SIG-M5 treated with dmso at 0.1 percent for 504 hours (cell line): Measurements from ENCODE around the gene NT5C3A.
"Not testable (repeated sequence)": the region's sequence is repeated elsewhere in the genome, so short reads cannot be mapped to it uniquely, and the experiment has no call there.

Source experiments
- DNase-seq: peaks from one replicate; lab custom pipeline; 2025; ENCODE audit not compliant: unreplicated experiment; lab: John Stamatoyannopoulos, UW

Gene NT5C3A

GRCh38 chr7:33041631-33042428, 20.7 kb downstream of the NT5C3A start:
- no peak for DNase-seq

DNA sequence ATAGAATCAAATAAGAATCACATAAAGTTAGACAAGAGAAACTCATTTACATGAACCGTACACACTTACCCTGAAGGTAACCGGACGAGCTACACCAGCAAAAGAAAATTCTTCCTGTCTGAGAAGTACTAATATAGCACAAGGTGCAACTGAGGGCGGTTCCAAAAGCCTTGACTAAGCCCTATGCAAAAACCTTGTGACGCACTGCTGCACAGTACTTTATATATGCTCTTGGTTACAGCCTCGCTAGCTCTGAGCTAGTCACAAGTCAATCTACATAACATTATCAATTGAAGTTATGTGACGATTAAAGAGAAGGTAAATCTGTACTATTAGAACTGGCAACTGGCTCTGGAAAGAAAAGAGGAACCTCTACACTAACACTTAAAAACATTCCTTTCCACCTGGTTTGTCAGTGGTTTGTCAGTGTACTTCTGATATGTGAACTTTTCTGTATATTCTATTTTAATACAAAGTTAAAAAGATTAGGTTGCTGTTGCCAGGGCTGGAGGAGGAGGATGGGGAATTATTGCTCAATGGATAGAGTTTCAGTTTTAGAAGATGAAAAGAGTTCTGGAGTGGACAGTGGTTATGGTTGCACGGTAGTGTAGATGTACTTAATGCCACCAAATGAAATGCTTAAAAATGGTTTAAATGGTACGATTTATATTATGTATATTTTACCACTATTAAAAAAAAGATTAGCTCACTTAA, 21.6 kb downstream of the NT5C3A start:
- peak; percentile 22 for DNase-seq

- DNase-seq, result no peak
Observed at GRCh38 chr7:33039903-33040292, 22.7 kb downstream of the NT5C3A start.

DNA sequence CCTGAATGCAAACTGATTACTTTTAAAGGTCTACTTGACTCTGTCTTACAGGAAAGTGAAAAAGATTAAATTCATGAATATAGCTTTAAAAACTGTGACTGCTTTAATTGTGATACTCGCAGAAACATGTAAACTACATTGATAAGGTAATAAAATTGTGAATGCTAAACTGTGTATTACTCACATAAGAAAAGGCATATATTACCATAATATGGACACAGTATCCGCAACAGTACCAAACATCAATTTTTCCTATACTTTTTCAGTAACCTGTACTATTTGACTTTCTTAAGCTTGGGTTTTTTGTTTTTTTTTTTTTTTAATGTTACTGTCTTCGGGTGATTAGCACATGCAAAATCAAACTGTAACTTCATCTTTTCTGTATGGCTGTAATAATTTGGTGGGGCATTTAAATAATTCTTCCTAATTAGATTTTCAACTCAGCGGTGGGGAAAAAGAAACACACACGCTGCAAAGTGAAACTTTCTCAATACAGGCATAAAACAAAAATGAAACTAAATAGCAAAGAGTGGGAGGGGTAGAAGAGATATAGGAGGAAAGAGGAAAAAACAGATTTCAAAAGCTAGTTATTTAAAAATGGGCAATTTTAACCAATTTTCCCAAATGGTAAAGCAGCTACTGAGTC, 23.2 kb downstream of the NT5C3A start:
- peak; percentile 45 for DNase-seq

DNA sequence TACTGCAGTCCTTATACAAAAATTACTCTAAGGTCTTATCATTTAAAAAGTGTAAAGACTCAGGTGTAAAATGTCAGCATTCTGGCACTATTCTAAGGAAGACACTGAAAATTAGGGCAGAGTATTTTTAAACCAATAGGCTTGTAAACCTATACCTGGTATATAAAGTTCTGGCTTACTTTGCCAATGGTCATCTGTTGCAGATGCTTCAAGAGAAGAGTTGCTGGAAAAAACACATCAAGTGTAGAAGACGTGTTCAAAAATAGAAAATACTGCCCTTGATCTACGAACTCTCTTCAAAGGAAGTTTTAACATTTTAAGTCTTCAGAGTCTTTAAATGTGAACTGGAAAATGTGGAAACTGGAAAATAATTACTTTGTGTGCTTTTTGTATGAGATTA, 23.9 kb downstream of the NT5C3A start:
- no peak for DNase-seq

GRCh38 chr7:33035776-33036175, 26.8 kb downstream of the NT5C3A start:
- no peak for DNase-seq

DNA sequence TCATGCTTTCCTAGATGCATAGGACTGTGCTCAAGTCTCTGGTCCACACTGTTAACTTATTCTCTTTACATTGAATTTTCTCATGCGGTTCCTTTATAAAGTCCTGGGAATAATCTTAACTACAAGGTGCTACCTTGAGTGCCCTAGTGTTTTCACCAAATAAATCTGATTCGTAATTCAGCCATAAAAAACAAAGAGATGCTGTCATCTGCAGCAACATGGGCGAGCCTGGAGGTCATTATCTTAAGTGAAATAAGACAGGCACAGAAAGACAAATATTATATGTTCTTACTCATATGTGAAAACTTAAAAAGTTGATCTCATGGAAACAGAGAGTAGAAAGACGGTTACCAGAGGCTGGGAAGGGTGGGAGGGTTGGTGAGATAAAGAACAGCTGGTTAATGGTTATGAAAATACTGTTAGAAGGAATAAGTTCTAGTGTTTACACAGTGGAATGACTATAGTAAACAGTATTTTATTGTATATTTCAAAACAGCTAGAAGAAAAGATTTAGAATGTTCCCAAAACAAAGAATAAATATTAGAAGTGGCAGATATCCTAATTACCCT, 38.3 kb downstream of the NT5C3A start:
- no peak for DNase-seq

DNA sequence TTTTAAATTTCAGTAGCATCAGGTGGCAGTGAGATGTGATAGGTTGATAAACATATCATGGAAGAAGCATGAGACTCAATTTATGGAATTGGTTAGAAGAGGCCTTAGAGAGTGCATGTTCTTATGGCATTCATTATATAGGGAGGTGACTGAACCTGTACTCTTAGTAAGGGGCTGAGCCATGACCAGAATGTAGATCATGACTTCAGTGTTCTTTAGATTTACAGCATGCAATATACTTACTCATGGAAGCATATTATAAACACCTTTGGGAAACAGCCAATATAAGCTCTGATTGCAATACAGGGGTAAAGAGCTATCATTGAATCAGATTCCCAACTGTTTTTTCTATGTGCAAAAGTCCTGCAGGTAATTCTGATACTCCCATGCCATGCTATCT, 50.2 kb downstream of the NT5C3A start:
- DNase-seq, result no peak

- DNase-seq, result no peak
Observed at GRCh38 chr7:33009734-33010133, 52.8 kb downstream of the NT5C3A start.

GRCh38 chr7:33005690-33006089, 56.9 kb downstream of the NT5C3A start:
- not testable (repeated sequence) for DNase-seq

DNA sequence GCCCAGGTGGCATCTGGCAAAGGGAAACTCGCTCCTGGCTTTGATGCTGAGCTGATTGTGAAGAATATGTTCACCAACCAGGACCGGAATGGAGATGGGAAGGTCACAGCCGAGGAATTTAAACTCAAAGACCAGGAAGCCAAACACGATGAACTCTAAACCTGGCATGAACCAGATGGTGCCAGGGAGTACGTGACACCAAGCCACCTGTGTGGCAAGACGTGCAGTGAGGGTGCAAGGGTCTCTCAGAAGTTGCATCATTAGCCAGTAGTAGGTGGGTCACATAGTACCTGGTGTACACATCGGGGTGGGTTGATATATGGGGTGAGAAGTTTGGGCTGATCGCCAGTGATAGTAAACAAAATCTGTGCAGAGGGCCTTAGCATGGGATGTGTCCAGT, 57.4 kb downstream of the NT5C3A start:
- not testable (repeated sequence) for DNase-seq

DNA sequence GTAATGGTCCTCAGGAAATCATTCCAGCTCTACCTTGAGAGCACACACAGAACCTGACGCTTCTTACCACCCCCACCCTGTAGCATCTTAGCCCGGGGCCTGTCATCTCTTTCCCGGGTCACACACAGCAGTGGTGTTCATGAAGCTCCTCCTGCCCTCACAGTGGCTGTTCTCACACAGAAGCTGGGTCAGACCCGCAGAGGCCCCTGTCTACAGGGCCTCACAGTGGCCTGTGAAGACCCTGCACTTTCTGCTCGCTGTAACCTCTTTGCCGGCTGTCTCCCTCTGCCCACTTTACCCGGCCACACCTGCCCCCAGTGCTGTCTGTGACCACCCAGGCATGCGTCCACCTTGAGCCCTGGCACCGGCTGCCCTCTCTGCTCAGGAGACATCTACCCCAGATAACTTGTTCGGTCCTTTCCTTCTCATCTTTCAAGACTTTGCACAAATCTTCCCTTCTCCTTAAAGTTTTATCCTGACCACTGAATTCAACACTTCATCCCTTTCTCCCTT, 58.4 kb downstream of the NT5C3A start:
- not testable (repeated sequence) for DNase-seq

GRCh38 chr7:33003111-33003510, 59.5 kb downstream of the NT5C3A start:
- DNase-seq, result not testable (repeated sequence)

- DNase-seq, result not testable (repeated sequence)
Observed at GRCh38 chr7:32999380-32999779, 63.2 kb downstream of the NT5C3A start.

- DNase-seq, result not testable (repeated sequence)
Observed at GRCh38 chr7:32998361-32999171, 64.0 kb downstream of the NT5C3A start.

GRCh38 chr7:32997956-32998355, 64.6 kb downstream of the NT5C3A start:
- DNase-seq, result not testable (repeated sequence)

GRCh38 chr7:32992750-32993149, 69.8 kb downstream of the NT5C3A start:
- not testable (repeated sequence) for DNase-seq

GRCh38 chr7:32991975-32992700, 70.4 kb downstream of the NT5C3A start:
- not testable (repeated sequence) for DNase-seq

GRCh38 chr7:32991068-32991585, 71.4 kb downstream of the NT5C3A start:
- DNase-seq, result not testable (repeated sequence)
